LNCAP (cell line): Measurements from ENCODE around the gene EGR4.

ENCODE experiments used
- TF ChIP-seq, protein P1 (sequence below): fragments of 450-650 bp; IDR thresholded peaks from 2 replicates; pipeline ENCODE4 v1.5.1; 2017; ENCODE audit warnings: mild to moderate bottlenecking

EGR4 gene

DNA sequence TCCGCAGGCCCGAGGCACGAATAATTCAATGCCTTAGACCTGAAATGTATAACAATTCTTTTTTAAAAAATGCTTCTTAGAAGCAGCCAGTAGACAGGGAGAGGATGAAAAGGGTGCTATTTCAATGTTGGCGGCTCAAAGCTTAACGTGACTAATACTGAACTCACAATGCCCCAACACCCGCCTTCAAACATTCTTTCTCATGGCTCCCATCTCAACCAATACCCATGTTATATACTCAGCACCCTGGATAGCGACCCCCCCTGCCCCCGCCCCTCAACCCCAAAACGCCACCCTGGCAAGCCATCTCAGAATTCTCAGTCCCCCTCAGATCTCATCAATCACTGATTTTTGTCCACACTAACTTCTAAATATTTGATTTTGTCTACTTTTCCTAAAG is 13.5 kb downstream of the EGR4 start:
- TF ChIP-seq, protein P1, sequence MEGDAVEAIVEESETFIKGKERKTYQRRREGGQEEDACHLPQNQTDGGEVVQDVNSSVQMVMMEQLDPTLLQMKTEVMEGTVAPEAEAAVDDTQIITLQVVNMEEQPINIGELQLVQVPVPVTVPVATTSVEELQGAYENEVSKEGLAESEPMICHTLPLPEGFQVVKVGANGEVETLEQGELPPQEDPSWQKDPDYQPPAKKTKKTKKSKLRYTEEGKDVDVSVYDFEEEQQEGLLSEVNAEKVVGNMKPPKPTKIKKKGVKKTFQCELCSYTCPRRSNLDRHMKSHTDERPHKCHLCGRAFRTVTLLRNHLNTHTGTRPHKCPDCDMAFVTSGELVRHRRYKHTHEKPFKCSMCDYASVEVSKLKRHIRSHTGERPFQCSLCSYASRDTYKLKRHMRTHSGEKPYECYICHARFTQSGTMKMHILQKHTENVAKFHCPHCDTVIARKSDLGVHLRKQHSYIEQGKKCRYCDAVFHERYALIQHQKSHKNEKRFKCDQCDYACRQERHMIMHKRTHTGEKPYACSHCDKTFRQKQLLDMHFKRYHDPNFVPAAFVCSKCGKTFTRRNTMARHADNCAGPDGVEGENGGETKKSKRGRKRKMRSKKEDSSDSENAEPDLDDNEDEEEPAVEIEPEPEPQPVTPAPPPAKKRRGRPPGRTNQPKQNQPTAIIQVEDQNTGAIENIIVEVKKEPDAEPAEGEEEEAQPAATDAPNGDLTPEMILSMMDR: no peak

DNA sequence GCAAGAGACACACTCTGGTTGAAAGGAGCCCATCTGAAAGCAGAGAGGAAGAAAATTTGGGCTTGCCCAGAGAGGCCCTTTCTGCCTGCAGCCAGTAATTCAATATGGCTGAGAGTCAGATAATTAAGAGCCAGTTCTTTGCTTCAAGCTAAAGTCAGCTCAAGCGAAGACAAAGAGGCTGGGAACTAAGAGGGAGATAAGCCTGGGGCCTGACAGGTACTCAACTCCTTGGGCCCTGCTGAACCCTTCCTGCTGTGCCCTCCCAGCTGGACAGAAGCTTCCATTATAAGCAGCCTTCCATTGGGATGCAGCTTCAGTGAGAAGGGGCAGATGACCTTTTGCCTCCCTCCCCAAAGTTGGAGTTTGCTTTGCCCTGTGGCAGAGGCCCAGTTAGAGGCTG is 21.1 kb downstream of the EGR4 start:
- TF ChIP-seq, protein P1: no peak

DNA sequence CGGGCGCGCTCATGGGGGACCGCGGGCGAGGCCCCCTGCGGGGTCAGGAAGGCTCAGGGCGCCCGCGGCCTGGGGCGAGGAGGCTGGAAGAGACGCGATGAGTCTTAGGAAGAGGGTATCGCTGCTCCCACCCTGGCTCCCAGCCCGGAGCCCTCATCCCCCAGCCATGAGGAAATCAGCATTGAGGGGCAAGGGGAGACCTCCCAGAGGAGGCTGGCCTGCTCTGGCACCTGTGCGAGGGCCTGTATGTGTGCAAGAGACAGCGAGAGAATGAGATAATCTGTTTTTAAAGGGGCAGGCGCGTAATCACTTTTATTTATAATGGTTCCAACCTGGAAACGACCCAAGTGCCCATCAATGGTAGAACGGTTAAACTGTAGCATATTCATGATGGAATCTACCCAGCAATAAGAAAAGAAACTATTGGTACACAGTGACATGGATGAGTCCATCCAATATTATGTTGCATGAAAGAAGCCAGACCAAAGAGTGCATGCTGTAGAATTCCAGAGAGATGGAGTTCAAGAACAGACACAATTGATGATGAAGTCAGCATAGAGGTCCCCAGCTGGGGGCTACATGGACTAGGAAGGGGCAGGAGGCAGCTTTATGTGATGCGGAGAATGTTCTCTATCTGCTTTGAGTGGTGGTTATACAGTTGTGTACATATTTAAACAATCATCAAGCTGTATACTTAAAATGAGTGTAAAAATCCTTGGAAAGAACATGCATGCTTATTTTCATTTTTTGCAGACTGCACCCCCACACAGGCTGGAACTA is 23.5 kb downstream of the EGR4 start:
- TF ChIP-seq, protein P1: no peak

DNA sequence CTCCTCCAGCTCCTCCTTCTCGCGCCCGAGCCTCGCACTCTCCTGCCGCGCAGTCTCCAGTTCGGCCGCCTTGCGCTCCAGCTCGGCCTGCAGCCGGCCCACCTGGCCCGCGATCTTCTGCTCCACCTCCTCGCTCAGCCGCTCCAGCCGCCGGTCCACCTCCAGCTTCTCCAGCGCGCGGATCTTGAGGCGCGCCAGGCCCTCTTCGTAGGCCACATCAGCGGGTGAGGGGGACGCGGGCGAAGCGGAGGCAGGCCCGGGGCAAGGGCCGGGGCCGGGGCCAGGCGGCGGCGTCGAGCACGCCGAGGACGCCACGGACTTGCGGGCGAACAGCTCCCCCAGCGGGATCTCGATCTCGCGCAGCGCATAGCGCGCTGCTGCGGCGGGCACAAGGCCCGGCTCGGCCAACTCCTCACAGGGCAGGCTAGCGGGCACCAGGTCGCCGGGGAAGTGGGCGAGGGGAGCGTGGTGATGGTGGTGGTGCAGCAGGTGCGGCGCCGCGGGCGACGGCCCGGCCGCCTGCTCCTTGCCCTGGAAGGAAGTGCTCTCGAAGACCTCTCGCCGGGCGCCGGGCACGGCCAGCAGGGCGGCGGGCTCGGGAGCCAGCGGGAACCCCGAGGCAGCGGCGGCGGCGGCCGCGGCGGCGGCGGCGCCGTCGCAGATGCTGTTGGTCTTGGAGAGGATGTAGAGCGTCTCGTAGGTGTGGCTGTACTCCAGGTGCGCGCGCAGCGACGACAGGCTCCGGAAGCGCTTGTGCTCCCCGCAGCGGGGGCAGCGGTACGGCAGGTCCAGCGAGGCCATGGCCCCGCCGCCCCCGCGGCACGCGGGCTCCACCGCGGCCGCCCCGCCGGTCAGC is 24.3 kb downstream of the EGR4 start:
- TF ChIP-seq, protein P1: peak; percentile 29; the same call in 1 of the 2 replicates

DNA sequence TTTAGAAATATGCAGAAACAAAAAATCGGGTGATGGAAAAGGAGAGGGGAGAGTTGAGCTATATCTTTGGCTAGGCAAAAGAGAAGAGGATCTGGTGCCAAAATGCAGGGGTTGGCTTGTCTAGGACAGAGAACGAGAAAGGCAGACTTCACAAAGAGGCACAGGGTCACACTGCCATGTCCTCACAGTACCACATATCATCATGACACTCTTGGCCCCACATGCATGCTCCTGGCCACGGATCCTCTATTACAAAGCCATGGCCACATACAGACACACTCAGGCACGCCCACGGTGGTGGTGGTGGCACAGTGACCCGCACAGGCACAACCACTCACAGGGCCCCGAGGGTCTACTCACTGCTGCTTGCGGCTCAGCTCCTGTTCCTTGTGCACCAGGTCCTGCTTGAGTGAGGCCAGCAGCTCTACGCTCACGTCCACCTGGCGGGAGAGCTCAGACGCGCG is 24.9 kb downstream of the EGR4 start:
- TF ChIP-seq, protein P1: no peak

DNA sequence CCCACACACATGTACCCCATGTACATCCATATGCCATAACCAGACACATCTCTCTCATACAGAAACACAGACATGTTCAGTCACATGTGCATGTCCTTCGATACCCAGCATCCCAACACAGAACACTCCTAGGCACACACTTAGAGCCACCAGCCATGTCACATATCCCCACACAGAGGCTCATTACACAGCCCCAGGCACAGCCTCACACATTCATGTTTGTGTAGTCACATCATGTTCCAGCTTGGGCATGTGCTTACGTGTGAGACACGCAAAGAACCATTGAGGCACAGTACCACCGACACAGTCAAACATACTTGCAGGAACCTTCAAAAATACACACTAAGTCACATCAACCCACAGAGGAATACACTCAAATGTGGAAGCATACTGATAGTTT is 26.3 kb downstream of the EGR4 start:
- TF ChIP-seq, protein P1: no peak

DNA sequence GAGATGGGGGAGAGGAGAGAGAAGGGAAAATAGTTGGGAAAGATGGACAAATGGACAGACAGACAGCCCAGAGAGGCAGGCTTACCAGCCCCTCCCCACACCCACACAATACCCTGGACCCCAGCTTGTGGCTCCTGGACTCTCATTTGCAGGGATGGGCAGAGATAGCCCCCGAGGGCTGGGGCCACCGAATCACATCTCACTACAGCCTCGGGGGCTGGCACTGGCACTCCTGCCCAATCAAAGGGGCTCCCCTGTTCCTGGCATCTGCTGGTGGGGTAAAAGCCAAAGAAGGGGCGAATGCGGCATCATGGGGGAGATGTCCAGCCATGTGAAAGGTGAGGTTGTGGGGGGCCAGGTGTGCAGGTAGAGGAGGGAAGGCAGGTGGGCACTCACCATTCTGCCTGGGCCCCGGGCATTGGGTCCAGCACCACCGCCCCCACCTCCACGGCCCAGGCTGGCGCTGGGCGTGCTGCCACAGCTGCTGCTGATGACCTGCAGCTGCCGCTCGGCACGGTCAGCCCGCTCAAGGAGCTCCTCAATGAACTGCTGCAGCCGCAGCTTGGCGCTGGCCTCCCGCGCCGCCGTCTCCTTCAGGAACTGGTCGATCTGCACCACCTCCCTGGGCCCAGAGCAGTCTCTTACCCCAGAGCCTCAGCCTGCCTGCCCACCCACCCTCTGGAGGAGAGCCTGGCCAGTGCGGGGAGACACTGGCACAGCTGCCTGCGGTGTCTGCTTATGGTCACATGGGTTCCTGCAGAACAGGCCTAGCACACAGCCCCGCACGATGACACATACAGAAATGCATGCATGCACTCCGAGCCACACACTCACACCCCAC is 27.1 kb downstream of the EGR4 start:
- TF ChIP-seq, protein P1: no peak
